GM23248 (cell line): ENCODE measurements around the gene BIRC7. TPM values are rescaled to one million over a fixed set of nuclear protein-coding genes. Genes with fewer than 3 reads are reported as not detected.

Source experiments
- DNase-seq: peaks from one replicate; pipeline ENCODE4 v3.0.0-alpha.2; 2015
- H2AFZ ChIP-seq: fragments of 200-600 bp; sonication (generic); 2 replicates; pipeline ENCODE4 v1.6.1; 2016; ENCODE audit warnings: antibody characterized with exemption
- H3F3A ChIP-seq: fragments of 200-600 bp; sonication (generic); 2 replicates; pipeline ENCODE4 v1.6.1; 2016; ENCODE audit warnings: mild to moderate bottlenecking, antibody characterized with exemption, mixed run types; ENCODE audit not compliant: insufficient read depth
- H3K27ac ChIP-seq: fragments of 200-600 bp; sonication (generic); 2 replicates; pipeline ENCODE4 v1.5.1; 2016; ENCODE audit warnings: mild to moderate bottlenecking
- H3K27me3 ChIP-seq: fragments of 200-600 bp; sonication (generic); replicated peaks from 2 replicates; pipeline ENCODE4 v1.6.1; 2016; ENCODE audit warnings: mild to moderate bottlenecking; ENCODE audit not compliant: insufficient read depth
- H3K36me3 ChIP-seq: fragments of 200-600 bp; sonication (generic); 2 replicates; pipeline ENCODE4 v1.6.1; 2016; ENCODE audit warnings: low read depth, mild to moderate bottlenecking
- H3K4me1 ChIP-seq: fragments of 200-600 bp; sonication (generic); 2 replicates; pipeline ENCODE4 v1.6.1; 2016; ENCODE audit warnings: mild to moderate bottlenecking; ENCODE audit not compliant: insufficient read depth
- H3K4me2 ChIP-seq: fragments of 200-600 bp; sonication (generic); one replicate; pipeline ENCODE4 v1.6.1; 2016; ENCODE audit warnings: mild to moderate bottlenecking; ENCODE audit not compliant: unreplicated experiment
- H3K4me3 ChIP-seq: fragments of 200-600 bp; sonication (generic); 2 replicates; pipeline ENCODE4 v1.5.1; 2016; ENCODE audit warnings: mild to moderate bottlenecking
- H3K79me2 ChIP-seq: fragments of 200-600 bp; sonication (generic); 2 replicates; pipeline ENCODE4 v1.6.1; 2016; ENCODE audit warnings: mild to moderate bottlenecking; ENCODE audit not compliant: insufficient read depth
- H3K9ac ChIP-seq: fragments of 200-600 bp; sonication (generic); 2 replicates; pipeline ENCODE4 v1.6.1; 2016; ENCODE audit warnings: mild to moderate bottlenecking
- H3K9me2 ChIP-seq: fragments of 200-600 bp; sonication (generic); 2 replicates; pipeline ENCODE4 v1.6.1; 2016; ENCODE audit warnings: mixed run types, mild to moderate bottlenecking, moderate library complexity; ENCODE audit not compliant: insufficient read depth
- H3K9me3 ChIP-seq: fragments of 200-600 bp; sonication (generic); one replicate; pipeline ENCODE4 v1.6.1; 2017; ENCODE audit warnings: low read depth
- H4K20me1 ChIP-seq: fragments of 200-600 bp; sonication (generic); 2 replicates; pipeline ENCODE4 v1.6.0; 2016; ENCODE audit not compliant: insufficient read depth
- EZH2 ChIP-seq: fragments of 200-600 bp; sonication (generic); IDR thresholded peaks from 2 replicates; pipeline ENCODE4 v1.6.1; 2018; ENCODE audit warnings: antibody characterized with exemption, mild to moderate bottlenecking; ENCODE audit not compliant: insufficient read depth, poor library complexity, severe bottlenecking
- EZH2phosphoT487 ChIP-seq: fragments of 200-600 bp; sonication (generic); IDR thresholded peaks from 2 replicates; pipeline ENCODE4 v1.6.1; 2018; ENCODE audit warnings: antibody characterized with exemption, moderate library complexity, mild to moderate bottlenecking, low read depth; ENCODE audit not compliant: insufficient read depth
- WGBS, 2 experiments: methylation state at CpG; one replicate each; pipeline ENCODE4 v1.1.6; 2015 to 2017; ENCODE audit warnings: low lambda C conversion rate in 2 of 2, low coverage in 1 of 2; ENCODE audit errors: missing lambda C conversion rate in 2 of 2; 5-methylcytosine and 5-hydroxymethylcytosine counted together
- in situ Hi-C: fragments of 300-500 bp; cut with MboI; formaldehyde crosslinking; loops from 2 replicates; pipeline ENCODE4 v1.15.0; 2020
- polyA plus RNA-seq: library from polyadenylated mRNA; unstranded; fragments of >200 nt; fragmentation: Nextera tagmentation; extraction: Ambion mirVana; gene quantifications from 2 replicates; pipeline ENCODE4 v1.2.1, GENCODE V29; 2016
- total RNA-seq: library from RNA; depleted of rRNA; stranded (reverse); fragments of >200 nt; shearing (Covaris generic); gene quantifications from 2 replicates; pipeline ENCODE4 v1.2.3, GENCODE V29; 2014

The BIRC7 gene
- total and polyA plus RNA-seq, 2 experiments from 2014 or later, result not detected

DNA sequence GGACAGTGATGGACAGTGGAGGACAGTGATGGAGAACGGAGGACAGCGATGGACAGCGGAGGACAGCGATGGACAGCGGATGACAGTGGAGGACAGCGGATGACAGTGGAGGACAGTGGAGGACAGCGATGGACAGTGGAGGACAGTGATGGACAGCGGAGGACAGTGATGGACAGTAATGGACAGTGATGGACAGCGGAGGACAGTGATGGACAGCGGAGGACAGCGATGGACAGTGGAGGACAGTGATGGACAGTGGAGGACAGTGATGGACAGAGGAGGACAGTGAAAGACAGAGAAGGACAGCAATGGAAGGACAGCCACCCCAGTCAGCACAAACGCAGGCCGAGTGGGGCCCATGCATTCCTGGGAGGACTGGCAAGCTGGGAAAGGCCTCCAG lies 21.9 kb downstream of the BIRC7 start:
- H3K4me1 ChIP-seq, result no peaks in the 10 kb centered on the region
- WGBS, 2 experiments, result 74 to 89% methylated on average over 9 to 13 of the region's 13 CpGs

DNA sequence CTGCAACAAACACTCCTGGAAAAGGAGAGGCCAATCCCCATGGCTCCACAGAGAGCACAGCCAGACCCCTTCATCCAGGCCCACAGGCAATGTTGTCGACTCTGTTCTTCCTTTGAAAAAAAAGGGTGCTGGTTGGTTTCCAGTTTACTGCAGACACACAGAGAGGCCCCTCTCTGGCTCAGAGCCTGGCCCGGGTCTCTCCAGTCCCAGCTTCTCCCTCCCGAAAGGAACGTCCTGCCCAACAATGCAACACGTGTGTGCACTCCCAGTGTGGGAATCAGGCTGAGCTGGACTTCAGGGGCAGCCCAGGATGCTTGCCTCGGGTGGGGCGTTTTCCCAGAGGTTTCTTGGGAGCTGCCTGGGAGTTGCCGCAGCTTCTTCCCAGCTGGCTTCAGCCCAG lies 23.1 kb downstream of the BIRC7 start:
- no peak for DNase-seq
- no peak overlapping the region for H3K9ac ChIP-seq
- H3K27ac ChIP-seq, result no peak overlapping the region
- H3K36me3 ChIP-seq, result no peaks in the 10 kb centered on the region
- TF ChIP-seq EZH2, result no peak
- TF ChIP-seq EZH2phosphoT487, result no peak
- H4K20me1 ChIP-seq, result no peaks in the 10 kb centered on the region
- no peaks in the 10 kb centered on the region for H3K4me1 ChIP-seq
- H3K9me3 ChIP-seq, result no peaks in the 10 kb centered on the region
- WGBS, 2 experiments, result 8 to 10% methylated on average over 8 of the region's 8 CpGs
- no peaks in the 10 kb centered on the region for H3K79me2 ChIP-seq
- H3K4me2 ChIP-seq, result no peak overlapping the region
- in situ Hi-C loops, result no loop called here
- H2AFZ ChIP-seq, result no peak overlapping the region
- peaks cover 24% of the 10 kb centered on the region for H3K27me3 ChIP-seq
- H3F3A ChIP-seq, result no peaks in the 10 kb centered on the region
- H3K4me3 ChIP-seq, result no peak overlapping the region
- no peaks in the 10 kb centered on the region for H3K9me2 ChIP-seq

More for the DNA sequence above, 21.9 kb downstream of the BIRC7 start:
- Histone ChIP-seq H3K27me3 (peaks cover 32% of the 10 kb centered on the region), H3K9ac (no peak overlapping the region), H4K20me1 (no peaks in the 10 kb centered on the region), H3F3A (no peaks in the 10 kb centered on the region), H3K9me3 (no peaks in the 10 kb centered on the region), H3K27ac (no peak overlapping the region), H2AFZ (no peak overlapping the region), H3K9me2 (no peaks in the 10 kb centered on the region), H3K79me2 (no peaks in the 10 kb centered on the region), H3K4me3 (no peak overlapping the region), H3K4me2 (no peak overlapping the region), H3K36me3 (no peaks in the 10 kb centered on the region)
- no peak for DNase-seq
- TF ChIP-seq EZH2phosphoT487 (no peak), EZH2 (no peak)
- in situ Hi-C loops, result no loop called here

DNA sequence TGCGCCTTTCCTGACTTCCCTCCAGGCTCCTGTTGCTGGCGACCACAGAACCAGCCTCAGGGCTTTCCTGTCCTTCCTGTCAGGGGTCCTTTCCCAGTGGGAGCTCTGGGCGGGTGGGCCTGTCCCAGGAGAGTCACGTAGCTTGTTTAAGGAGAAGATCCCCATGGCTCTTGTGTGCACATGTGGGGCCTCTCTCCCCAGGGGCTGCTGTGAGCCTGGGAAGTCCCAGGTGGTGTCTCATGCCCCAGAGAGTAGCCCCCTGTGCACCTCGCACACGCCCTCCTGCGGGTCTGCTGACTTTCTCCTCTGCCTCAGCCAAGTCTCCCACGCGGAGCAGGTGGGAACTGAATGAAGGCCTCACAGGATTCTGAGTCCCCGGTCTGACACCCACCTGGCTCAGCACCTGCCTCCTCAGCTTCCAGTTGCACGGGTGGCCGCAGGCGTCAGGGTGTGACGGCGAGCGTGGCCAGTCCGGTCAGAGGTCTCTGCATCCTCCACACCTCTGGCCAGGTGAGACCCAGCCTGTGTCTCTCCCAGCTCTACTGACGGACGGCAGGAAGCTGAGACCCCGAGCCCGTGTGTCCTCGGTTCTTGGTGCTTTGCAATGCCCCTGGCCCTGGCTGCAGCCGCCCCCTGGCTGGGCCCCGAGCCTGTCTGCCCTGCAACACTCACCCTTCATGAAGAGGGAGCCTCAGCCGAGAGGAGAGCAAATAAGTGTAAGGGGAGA lies 24.2 kb downstream of the BIRC7 start:
- DNase-seq, result no peak
- Histone ChIP-seq H3K79me2 (no peaks in the 10 kb centered on the region), H3K27ac (no peak overlapping the region), H3K9ac (no peak overlapping the region), H3K9me2 (no peaks in the 10 kb centered on the region), H3K4me2 (no peak overlapping the region), H3K4me1 (no peaks in the 10 kb centered on the region), H3F3A (no peaks in the 10 kb centered on the region), H4K20me1 (no peaks in the 10 kb centered on the region), H2AFZ (no peak overlapping the region), H3K9me3 (no peaks in the 10 kb centered on the region), H3K27me3 (peaks cover 27% of the 10 kb centered on the region), H3K36me3 (no peaks in the 10 kb centered on the region), H3K4me3 (no peak overlapping the region)
- TF ChIP-seq EZH2 (no peak), EZH2phosphoT487 (no peak)
- 68 to 74% methylated on average over 23 to 25 of the region's 25 CpGs for WGBS, 2 experiments
- in situ Hi-C loops, result no loop called here

DNA sequence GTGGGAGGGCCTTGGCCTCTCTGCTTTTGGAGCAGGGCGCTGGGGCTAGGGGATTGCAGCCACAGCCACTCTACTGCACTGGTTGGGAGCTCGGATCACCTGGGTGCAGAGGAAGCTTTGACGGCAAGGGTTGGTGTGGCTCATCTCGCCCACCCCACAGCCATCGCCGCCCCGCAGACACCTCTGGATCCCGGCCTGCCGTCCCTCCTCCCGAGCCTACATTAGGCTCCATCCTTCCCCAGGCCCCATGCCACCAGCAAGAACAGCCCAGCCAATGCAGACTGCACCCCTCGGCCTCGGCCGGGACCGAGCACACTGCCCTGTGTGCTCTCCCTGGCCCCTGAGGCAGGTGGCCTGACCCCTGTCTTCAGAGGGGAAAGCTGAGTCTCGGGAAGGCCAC lies 24.8 kb downstream of the BIRC7 start:
- TF ChIP-seq EZH2phosphoT487 (no peak), EZH2 (no peak)
- no peak overlapping the region for H3K4me3 ChIP-seq
- H3K4me2 ChIP-seq, result no peak overlapping the region
- 59 to 64% methylated on average over 12 to 15 of the region's 15 CpGs for WGBS, 2 experiments
- no peaks in the 10 kb centered on the region for H3K36me3 ChIP-seq
- no peaks in the 10 kb centered on the region for H3K4me1 ChIP-seq
- no peak overlapping the region for H2AFZ ChIP-seq
- no peaks in the 10 kb centered on the region for H3K79me2 ChIP-seq
- no peak overlapping the region for H3K9ac ChIP-seq
- no peak overlapping the region for H3K27ac ChIP-seq
- no peaks in the 10 kb centered on the region for H3K9me3 ChIP-seq
- DNase-seq, result no peak
- peaks cover 22% of the 10 kb centered on the region for H3K27me3 ChIP-seq
- in situ Hi-C loops, result no loop called here
- H3F3A ChIP-seq, result no peaks in the 10 kb centered on the region
- H3K9me2 ChIP-seq, result no peaks in the 10 kb centered on the region
- no peaks in the 10 kb centered on the region for H4K20me1 ChIP-seq
